ENCODE measurements around the gene EEF1A2. TPM values are rescaled to one million over a fixed set of nuclear protein-coding genes. Genes with fewer than 3 reads are reported as not detected.

EEF1A2 gene
- total RNA-seq, 1 experiment from 2014 or later, result 75.2 TPM

DNA sequence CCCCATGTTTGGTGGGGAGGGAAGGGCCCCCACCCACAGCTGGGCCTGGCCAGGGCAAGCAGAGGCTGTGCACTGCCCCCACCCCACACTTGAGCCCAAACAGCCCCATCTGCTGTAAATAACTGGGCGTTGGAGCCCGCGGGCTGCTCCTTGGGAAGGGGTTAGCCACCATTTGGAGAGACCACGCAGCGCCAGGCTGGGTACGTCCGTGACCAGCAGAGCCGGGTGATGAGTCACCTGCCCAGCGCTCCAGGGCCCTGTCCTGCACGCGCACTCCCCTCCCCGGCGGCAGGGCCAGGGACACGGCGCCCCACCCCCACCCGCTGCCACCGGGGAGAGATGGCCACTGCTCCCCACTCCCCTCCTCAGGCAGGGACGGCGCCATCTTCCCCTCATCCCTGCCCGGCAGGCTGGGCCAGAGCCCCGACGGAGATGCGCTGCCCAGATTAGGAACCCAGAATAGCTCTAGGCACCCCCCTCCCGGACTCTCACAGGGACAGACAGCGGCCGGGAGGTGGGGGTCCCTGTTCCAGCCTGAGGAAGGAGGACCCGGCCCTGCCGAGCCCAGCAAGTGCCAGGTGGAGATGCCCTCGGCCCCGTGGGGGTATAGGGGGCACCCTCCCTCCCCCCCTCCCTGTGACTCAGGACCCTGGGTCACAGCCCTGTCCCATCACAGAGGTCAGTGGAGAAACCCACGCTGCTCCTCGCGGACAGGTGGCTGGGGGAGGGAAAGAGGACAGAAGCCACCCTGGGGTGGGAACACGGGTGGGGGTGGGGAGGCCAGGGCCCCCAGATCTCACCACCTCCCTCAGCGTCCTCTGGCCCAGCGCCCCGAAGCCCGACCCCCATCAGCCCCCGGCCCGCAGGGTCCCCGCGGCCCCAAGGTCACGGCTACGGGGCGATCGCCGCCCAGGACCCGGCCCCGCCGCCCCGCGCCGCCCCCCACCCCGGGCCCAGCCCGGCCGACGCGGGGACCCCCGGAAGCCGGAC, 642 bp downstream of the EEF1A2 start:
- TF ChIP-seq EZH2 (IDR thresholded peaks at IDR 0.05; ENCODE audit: low read depth) (0 out of 2 replicates have a peak, but pooled peaks have one; percentile 63), CTCF (conservative IDR thresholded peaks at IDR 0.05) (no peak)
- peaks cover 3% of the 10 kb centered on the region; the same call in 1 of the 2 replicates for H4K20me1 ChIP-seq (ENCODE audit: insufficient read depth)
- peak overlapping the region; percentile 29; the same call in 1 of the 2 replicates for H3K4me3 ChIP-seq
- H2AFZ ChIP-seq, result no peak overlapping the region
- H3K9me2 ChIP-seq (ENCODE audit: insufficient read depth), result no peaks in the 10 kb centered on the region
- BruUV-seq (replicated peaks), result no TSS peak
- no peak overlapping the region for H3K27ac ChIP-seq
- no peaks in the 10 kb centered on the region for H3K9me3 ChIP-seq (ENCODE audit: insufficient read depth, low read depth)
- ChIA-PET POLR2A (ENCODE audit: unreplicated experiment) (interaction anchor here (0.6 to 0.7 kb wide), 2 partner anchors 22 to 37 kb away, joined by 3 read pairs; partner anchors contain the start of gene PPDPF), CTCF (no interaction called here)
- no peaks in the 10 kb centered on the region for H3K4me1 ChIP-seq (replicated peaks; ENCODE audit: insufficient read depth)
- peak; percentile 43 to 77 for DNase-seq
- peaks cover 29% of the 10 kb centered on the region for H3K27me3 ChIP-seq (ENCODE audit: insufficient read depth, low read depth)
- peaks cover 9% of the 10 kb centered on the region for H3F3A ChIP-seq (ENCODE audit: insufficient read depth, low read depth)
- no peaks in the 10 kb centered on the region for H3K79me2 ChIP-seq (ENCODE audit: low read depth)
- intact Hi-C loops (cut with micrococcal nuclease; ENCODE audit: unreplicated experiment), result loop anchor here (10.0 kb wide), 1 partner anchor 53 kb away; no protein-coding TSS in a partner anchor
- H3K4me2 ChIP-seq, result peak overlapping the region; percentile 51
- no peaks in the 10 kb centered on the region for H3K36me3 ChIP-seq (ENCODE audit: low read depth)

DNA sequence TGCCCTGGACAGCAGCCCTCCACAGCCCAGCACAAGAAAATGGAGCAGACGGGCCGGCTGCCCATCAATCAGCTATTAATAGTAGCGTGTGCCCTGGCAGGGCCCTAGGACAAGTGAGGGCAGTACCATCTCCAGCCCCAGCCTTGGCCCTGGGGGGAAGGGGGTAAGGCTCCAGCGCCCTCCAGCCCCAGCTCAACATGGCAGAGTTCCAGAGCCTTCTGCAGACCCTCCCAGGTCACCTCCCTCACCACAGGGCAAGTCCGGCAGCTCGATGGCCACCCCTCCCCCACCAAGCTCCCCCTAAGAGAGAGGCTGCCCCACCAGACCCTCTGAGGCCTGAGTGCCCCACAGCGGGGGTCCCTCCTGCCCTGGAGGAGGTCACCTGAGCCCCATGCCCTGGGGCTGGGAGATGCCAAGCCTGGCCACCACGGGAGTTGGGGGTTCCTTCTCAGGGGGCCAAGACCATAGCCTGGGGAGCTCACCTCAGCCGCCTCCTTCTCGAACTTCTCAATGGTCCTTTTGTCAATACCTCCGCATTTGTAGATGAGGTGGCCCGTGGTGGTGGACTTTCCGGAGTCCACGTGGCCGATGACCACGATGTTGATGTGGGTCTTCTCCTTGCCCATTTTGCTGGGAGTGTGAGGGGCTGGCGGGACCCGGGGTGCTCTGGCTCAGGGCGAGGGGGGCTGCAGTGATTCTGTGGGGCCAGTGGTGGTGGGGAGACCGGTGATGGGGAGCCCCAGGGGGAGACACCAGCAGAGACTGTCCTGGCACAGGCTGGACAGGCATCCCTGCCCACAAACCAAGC, 1.5 kb downstream of the EEF1A2 start:
- H4K20me1 ChIP-seq (ENCODE audit: insufficient read depth), result peaks cover 3% of the 10 kb centered on the region; the same call in 1 of the 2 replicates
- peaks cover 24% of the 10 kb centered on the region for H3K27me3 ChIP-seq (ENCODE audit: insufficient read depth, low read depth)
- BruUV-seq (replicated peaks), result TSS peak; percentile 65
- no peaks in the 10 kb centered on the region for H3K9me3 ChIP-seq (ENCODE audit: insufficient read depth, low read depth)
- H3K9me2 ChIP-seq (ENCODE audit: insufficient read depth), result no peaks in the 10 kb centered on the region
- intact Hi-C loops (cut with micrococcal nuclease; ENCODE audit: unreplicated experiment), result loop anchor here (10.0 kb wide), 1 partner anchor 53 kb away; no protein-coding TSS in a partner anchor
- peak overlapping the region; percentile 51 for H3K4me2 ChIP-seq
- POLR2A ChIA-PET (ENCODE audit: unreplicated experiment), result interaction anchor here (0.7 kb wide), 1 partner anchor 38 kb away, joined by 3 read pairs; no protein-coding TSS in a partner anchor
- H3K79me2 ChIP-seq (ENCODE audit: low read depth), result no peaks in the 10 kb centered on the region
- TF ChIP-seq EZH2 (IDR thresholded peaks at IDR 0.05; ENCODE audit: low read depth), result no peak
- TF ChIP-seq CTCF (conservative IDR thresholded peaks at IDR 0.05), result no peak
- DNase-seq, result no peak
- H2AFZ ChIP-seq, result no peak overlapping the region
- no peaks in the 10 kb centered on the region for H3K36me3 ChIP-seq (ENCODE audit: low read depth)
- H3F3A ChIP-seq (ENCODE audit: insufficient read depth, low read depth), result peaks cover 9% of the 10 kb centered on the region
- CTCF ChIA-PET, result no interaction called here
- no peaks in the 10 kb centered on the region for H3K4me1 ChIP-seq (replicated peaks; ENCODE audit: insufficient read depth)
- H3K27ac ChIP-seq, result no peak overlapping the region
- peak overlapping the region; percentile 29; the same call in 1 of the 2 replicates for H3K4me3 ChIP-seq

DNA sequence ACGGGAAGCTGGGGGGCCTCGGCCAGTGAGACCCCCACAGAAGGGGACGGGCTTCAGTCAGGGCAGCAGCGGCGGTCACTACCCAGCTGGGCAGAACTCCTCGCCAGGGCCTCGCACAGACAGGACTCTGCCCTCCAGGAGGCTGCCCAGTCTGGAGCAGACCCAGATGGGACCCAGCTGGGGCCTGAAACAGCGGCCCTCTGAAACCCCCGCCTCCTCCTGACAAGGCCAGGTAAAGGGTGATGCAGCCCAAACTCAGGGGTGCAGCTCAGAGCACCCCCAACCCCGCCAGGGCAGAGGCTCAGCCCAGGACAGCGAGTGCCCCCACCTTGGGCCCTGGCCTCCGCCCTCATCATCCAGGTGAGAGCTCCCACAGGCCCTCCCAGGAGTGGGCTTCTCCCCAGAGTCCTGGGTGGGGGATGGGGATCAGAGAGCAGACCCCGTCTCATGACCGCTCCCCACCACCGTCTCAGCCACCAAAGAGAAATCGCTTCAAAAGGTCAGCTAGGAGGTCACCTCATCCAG, 2.2 kb downstream of the EEF1A2 start:
- intact Hi-C loops (cut with micrococcal nuclease; ENCODE audit: unreplicated experiment), result loop anchor here (10.0 kb wide), 1 partner anchor 52 kb away; no protein-coding TSS in a partner anchor
- Histone ChIP-seq H3K9me2 (ENCODE audit: insufficient read depth) (no peaks in the 10 kb centered on the region), H3K27me3 (ENCODE audit: insufficient read depth, low read depth) (peaks cover 24% of the 10 kb centered on the region), H3K9me3 (ENCODE audit: insufficient read depth, low read depth) (no peaks in the 10 kb centered on the region), H3K4me2 (no peak overlapping the region), H4K20me1 (ENCODE audit: insufficient read depth) (peaks cover 3% of the 10 kb centered on the region; the same call in 1 of the 2 replicates), H3K27ac (no peak overlapping the region), H3F3A (ENCODE audit: insufficient read depth, low read depth) (peaks cover 9% of the 10 kb centered on the region), H3K36me3 (ENCODE audit: low read depth) (no peaks in the 10 kb centered on the region), H3K79me2 (ENCODE audit: low read depth) (no peaks in the 10 kb centered on the region), H3K4me3 (no peak overlapping the region), H3K4me1 (replicated peaks; ENCODE audit: insufficient read depth) (no peaks in the 10 kb centered on the region), H2AFZ (no peak overlapping the region)
- POLR2A ChIA-PET (ENCODE audit: unreplicated experiment), result no interaction called here
- CTCF ChIA-PET, result interaction anchor here (0.6 kb wide), 1 partner anchor 42 kb away, joined by 5 read pairs; no protein-coding TSS in a partner anchor
- DNase-seq, result no peak
- no TSS peak for BruUV-seq (replicated peaks)
- TF ChIP-seq CTCF (conservative IDR thresholded peaks at IDR 0.05) (no peak), EZH2 (IDR thresholded peaks at IDR 0.05; ENCODE audit: low read depth) (no peak)

Measured in PC-9 (cell line).